Keratinocyte (primary cell): ENCODE measurements around the gene TOX2.

ENCODE experiments used
- EZH2 ChIP-seq: IDR thresholded peaks from one replicate; pipeline ENCODE4 v1.6.1; 2012; ENCODE audit warnings: inconsistent platforms, mild to moderate bottlenecking, low read length, moderate library complexity
- TF ChIP-seq, protein P1 (sequence below), 3 experiments: IDR thresholded peaks in 1 of 3; conservative IDR thresholded peaks in 1 of 3; optimal IDR thresholded peaks in 1 of 3; 2 replicates in 2 of 3; 3 replicates in 1 of 3; pipeline versions ENCODE3 to v1.5.1; 2011; ENCODE audit warnings: low read length in 3 of 3, mild to moderate bottlenecking in 3 of 3, moderate library complexity in 2 of 3, control low read depth in 1 of 3, inconsistent platforms in 1 of 3; ENCODE audit not compliant: insufficient read depth in 2 of 3; ENCODE audit errors: extremely low read depth in 1 of 3

DNA sequence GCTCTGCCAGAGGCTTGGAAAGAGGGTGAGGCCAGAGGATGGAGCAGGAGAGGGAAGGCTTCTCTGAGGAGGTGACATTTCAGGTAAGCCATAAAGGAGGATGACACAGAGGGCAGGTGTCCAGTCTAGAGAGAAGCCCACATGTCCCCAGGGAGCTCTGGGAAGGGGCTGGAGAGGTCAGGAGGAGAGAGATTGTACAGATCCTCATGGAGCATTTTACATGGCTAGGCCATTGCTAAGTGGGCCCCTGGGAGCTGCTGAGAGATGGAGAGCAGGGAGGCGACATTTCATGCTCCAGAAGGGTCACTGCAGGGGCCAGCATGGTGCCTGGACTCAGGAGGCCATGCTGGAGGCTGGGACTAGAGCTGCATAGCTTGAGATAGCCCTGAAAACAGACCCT lies 124.5 kb downstream of the TOX2 start:
- TF ChIP-seq, protein P1, sequence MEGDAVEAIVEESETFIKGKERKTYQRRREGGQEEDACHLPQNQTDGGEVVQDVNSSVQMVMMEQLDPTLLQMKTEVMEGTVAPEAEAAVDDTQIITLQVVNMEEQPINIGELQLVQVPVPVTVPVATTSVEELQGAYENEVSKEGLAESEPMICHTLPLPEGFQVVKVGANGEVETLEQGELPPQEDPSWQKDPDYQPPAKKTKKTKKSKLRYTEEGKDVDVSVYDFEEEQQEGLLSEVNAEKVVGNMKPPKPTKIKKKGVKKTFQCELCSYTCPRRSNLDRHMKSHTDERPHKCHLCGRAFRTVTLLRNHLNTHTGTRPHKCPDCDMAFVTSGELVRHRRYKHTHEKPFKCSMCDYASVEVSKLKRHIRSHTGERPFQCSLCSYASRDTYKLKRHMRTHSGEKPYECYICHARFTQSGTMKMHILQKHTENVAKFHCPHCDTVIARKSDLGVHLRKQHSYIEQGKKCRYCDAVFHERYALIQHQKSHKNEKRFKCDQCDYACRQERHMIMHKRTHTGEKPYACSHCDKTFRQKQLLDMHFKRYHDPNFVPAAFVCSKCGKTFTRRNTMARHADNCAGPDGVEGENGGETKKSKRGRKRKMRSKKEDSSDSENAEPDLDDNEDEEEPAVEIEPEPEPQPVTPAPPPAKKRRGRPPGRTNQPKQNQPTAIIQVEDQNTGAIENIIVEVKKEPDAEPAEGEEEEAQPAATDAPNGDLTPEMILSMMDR (optimal IDR thresholded peaks at IDR 0.05 in 1 of 3, IDR thresholded peaks at IDR 0.05 in 1 of 3, conservative IDR thresholded peaks at IDR 0.05 in 1 of 3; ENCODE audit: extremely low read depth in 1 of 3, insufficient read depth in 2 of 3, low read length in 3 of 3), result no peak
- no peak for TF ChIP-seq EZH2
